ENCODE data around the gene TEKT3. TPM values are rescaled to one million over a fixed set of nuclear protein-coding genes. Genes with fewer than 3 reads are reported as not detected.

The TEKT3 gene
- total and polyA plus RNA-seq, 8 donors, result 0.41 to 3.6 (median 2.9) TPM

- Histone ChIP-seq H3K4me3 (peak overlapping the region; percentile 44 to 47), H3K27me3 (peaks cover 0 to 70% of the 10 kb centered on the region in 2 donors), H3K4me1 (peaks cover 4 to 70% of the 10 kb centered on the region in 2 donors), H3K36me3 (peaks cover 0 to 22% of the 10 kb centered on the region in 2 donors), H3K27ac (peak overlapping the region; percentile 69 to 93), H3K9me3 (no peaks in the 10 kb centered on the region)
- peak; percentile 85 to 93 (median 92) for DNase-seq
- peak; percentile 81 to 89 for TF ChIP-seq CTCF (IDR thresholded peaks at IDR 0.05)
- intact Hi-C loops (cut with DNase I), result loop anchor here in 1 of 2 donors (5.0 kb wide), 1 partner anchor 242 kb away; no protein-coding TSS in a partner anchor
- ATAC-seq, result peak; percentile 80
These were observed 80.8 kb downstream of the TEKT3 start for GRCh38 chr17:15260376-15261257.

GRCh38 chr17:15257796-15258512 lies 83.4 kb downstream of the TEKT3 start:
- peaks cover 4 to 64% of the 10 kb centered on the region in 2 donors for H3K4me1 ChIP-seq
- peaks cover 0 to 48% of the 10 kb centered on the region in 2 donors for H3K36me3 ChIP-seq
- H3K9me3 ChIP-seq, result no peaks in the 10 kb centered on the region
- peak overlapping the region in 1 of 2 donors; percentile 41 for H3K27ac ChIP-seq
- TF ChIP-seq CTCF (IDR thresholded peaks at IDR 0.05), result no peak
- ATAC-seq (no peak), DNase-seq (no peak)
- H3K4me3 ChIP-seq, result peak overlapping the region in 1 of 2 donors; percentile 44
- peaks cover 0 to 45% of the 10 kb centered on the region in 2 donors for H3K27me3 ChIP-seq
- intact Hi-C loops (cut with DNase I), result no loop called here

- ATAC-seq (peak; percentile 67), DNase-seq (peak; percentile 65 to 85 (median 82))
- TF ChIP-seq CTCF (IDR thresholded peaks at IDR 0.05), result peak; percentile 90 to 91
These were observed 84.1 kb downstream of the TEKT3 start for GRCh38 chr17:15257258-15257788.

GRCh38 chr17:15256689-15257088 lies 84.7 kb downstream of the TEKT3 start:
- peak overlapping the region in 1 of 2 donors; percentile 16 for H3K4me3 ChIP-seq
- ATAC-seq (no peak), DNase-seq (no peak)
- H3K36me3 ChIP-seq, result peaks cover 0 to 60% of the 10 kb centered on the region in 2 donors
- H3K27me3 ChIP-seq, result peaks cover 0 to 32% of the 10 kb centered on the region in 2 donors
- no peak for TF ChIP-seq CTCF (IDR thresholded peaks at IDR 0.05)
- peaks cover 4 to 59% of the 10 kb centered on the region in 2 donors for H3K4me1 ChIP-seq
- intact Hi-C loops (cut with DNase I), result no loop called here
- no peaks in the 10 kb centered on the region for H3K9me3 ChIP-seq
- H3K27ac ChIP-seq, result no peak overlapping the region

More at GRCh38 chr17:15257258-15257788, 84.1 kb downstream of the TEKT3 start:
- peak overlapping the region in 1 of 2 donors; percentile 41 for H3K27ac ChIP-seq
- no peaks in the 10 kb centered on the region for H3K9me3 ChIP-seq
- H3K4me3 ChIP-seq, result peak overlapping the region in 1 of 2 donors; percentile 16
- H3K27me3 ChIP-seq, result peaks cover 0 to 38% of the 10 kb centered on the region in 2 donors
- intact Hi-C loops (cut with DNase I), result no loop called here
- peaks cover 0 to 54% of the 10 kb centered on the region in 2 donors for H3K36me3 ChIP-seq
- peaks cover 4 to 63% of the 10 kb centered on the region in 2 donors for H3K4me1 ChIP-seq

All from left lung (tissue), 10 donors.